Urinary bladder (tissue), 4 donors: ENCODE measurements around the gene NAA30. TPM values are rescaled to one million over a fixed set of nuclear protein-coding genes. Genes with fewer than 3 reads are reported as not detected.

ENCODE experiments used
- DNase-seq: peaks from one replicate; pipeline ENCODE4 v3.0.0-alpha.2; 2015; ENCODE audit errors: extremely low spot score
- H3K27ac ChIP-seq: one replicate; pipeline ENCODE4 v1.5.1; 2013; ENCODE audit warnings: low read depth, mild to moderate bottlenecking, moderate library complexity
- H3K36me3 ChIP-seq: one replicate; pipeline ENCODE4 v1.6.1; 2013; ENCODE audit warnings: mild to moderate bottlenecking, moderate library complexity; ENCODE audit not compliant: insufficient read depth
- H3K4me1 ChIP-seq: one replicate; pipeline ENCODE4 v1.6.1; 2013; ENCODE audit warnings: mild to moderate bottlenecking, moderate library complexity; ENCODE audit not compliant: insufficient read depth
- H3K4me3 ChIP-seq: one replicate; pipeline ENCODE4 v1.5.1; 2013; ENCODE audit warnings: low read depth, low read length
- WGBS: extraction: QIAGEN DNeasy Blood & Tissue Kit; methylation state at CpG from one replicate; pipeline ENCODE4 v1.1.7; 2013; 5-methylcytosine and 5-hydroxymethylcytosine counted together
- polyA plus RNA-seq: library from polyadenylated mRNA; stranded (reverse); fragments of 200-250 nt; gene quantifications from one replicate; pipeline ENCODE4 v1.2.3, GENCODE V29; 2013
- total RNA-seq: library from RNA; depleted of rRNA; stranded (reverse); fragments of >200 nt; gene quantifications from one replicate; pipeline ENCODE4 v1.2.3, GENCODE V29; 2014
- donor health status: healthy with polysubstance abuse.
- donor health status: healthy.

Gene NAA30
- total and polyA plus RNA-seq, 2 donors, result 10.3 to 40.9 TPM

DNA sequence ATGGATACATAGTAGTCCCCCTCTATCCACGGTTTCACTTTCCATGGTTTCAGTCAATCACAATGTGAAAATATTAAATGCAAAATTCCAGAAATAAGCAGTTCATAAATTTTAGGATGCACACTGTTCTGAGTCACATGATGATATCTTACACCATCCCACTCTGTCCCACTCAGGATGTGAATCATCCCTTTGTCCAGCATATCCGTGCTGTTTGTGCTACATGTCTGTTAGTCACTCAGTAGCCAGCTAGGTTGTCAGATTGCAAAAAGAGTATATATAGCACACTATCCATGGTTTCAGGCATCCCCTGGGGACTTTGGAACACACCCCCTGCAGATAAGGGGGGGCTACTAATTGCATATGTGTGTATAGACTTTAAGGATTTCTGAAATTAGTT lies 8.1 kb upstream of the NAA30 start:
- no peak overlapping the region for H3K27ac ChIP-seq
- H3K4me3 ChIP-seq, result no peak overlapping the region
- 77% methylated on average over 2 of the region's 2 CpGs for WGBS
- DNase-seq, result no peak
- no peaks in the 10 kb centered on the region for H3K36me3 ChIP-seq
- H3K4me1 ChIP-seq, result no peaks in the 10 kb centered on the region

DNA sequence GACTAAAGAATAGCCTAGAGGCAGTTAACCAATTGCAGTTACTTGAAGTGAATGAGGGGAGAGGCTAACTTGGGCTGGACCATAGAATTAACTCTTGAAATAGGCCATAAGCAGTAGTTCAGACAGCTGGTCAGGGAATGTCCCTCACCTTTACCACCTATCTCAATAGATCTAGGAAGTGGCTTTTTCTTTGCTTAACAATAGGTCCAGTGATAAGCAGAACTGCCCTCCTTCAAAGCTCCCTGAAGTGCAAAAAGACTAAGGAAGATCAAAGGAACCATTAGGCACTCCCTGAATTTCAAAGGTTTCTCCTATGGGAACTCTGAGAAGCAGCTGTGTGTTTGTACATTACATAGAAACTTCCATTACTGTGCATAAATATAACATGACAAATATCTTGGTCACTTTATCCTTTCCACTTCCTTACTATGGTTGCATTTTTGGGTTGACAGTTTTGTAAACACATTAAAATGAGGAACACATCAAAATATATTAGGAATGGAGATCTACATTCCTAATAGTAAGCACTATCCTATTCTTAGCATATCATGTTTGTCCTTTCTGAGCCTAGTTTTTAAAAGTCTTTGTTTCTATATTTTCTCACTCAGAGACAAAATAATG lies 7.2 kb upstream of the NAA30 start:
- H3K4me3 ChIP-seq, result no peak overlapping the region
- H3K4me1 ChIP-seq, result no peaks in the 10 kb centered on the region
- no peak for DNase-seq
- no peak overlapping the region for H3K27ac ChIP-seq
- no peaks in the 10 kb centered on the region for H3K36me3 ChIP-seq

DNA sequence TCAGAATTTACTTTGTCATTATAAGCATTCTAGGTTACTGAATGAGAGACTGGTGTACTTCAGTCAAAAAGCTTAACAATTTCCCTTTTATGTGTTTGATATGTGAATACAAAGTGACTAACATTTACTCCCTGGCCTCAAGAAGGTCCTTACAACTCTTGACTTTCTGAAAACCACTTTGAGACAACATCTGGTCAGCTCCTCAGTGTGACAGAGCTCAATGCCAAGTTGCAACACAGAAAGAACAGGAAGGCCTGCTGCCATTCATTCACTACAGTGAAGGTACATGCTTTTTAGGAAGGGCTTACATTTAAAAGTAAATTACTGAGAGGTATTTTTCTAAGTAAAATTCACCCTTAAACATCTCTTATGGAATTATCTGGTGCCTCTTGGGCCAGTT lies 2.3 kb upstream of the NAA30 start:
- DNase-seq, result no peak

DNA sequence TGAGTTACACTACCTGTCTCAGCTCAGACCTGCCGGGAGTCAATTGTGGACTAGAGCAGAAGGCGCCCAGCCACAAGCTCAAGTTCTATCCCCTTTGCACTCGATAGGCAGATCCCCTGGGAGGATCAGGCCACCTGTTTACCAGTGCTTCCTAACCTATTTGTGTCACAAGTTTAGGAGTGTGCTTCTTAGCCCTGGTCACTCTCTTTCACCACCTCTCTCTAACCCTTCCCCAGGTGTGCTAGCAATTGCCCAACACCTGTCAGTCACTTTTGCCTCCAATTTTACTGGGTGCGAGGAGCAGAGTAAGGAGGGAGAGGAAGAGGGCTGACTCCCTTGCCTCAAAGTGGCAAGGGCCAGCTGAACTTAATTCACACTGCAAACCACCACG lies 745 bp upstream of the NAA30 start:
- peak overlapping the region; percentile 96 for H3K4me3 ChIP-seq
- peak; percentile 8 for DNase-seq
- H3K36me3 ChIP-seq, result no peaks in the 10 kb centered on the region
- 42% methylated on average over 5 of the region's 5 CpGs for WGBS
- peak overlapping the region; percentile 70 for H3K27ac ChIP-seq
- no peaks in the 10 kb centered on the region for H3K4me1 ChIP-seq

More for the DNA sequence above, 2.3 kb upstream of the NAA30 start:
- Histone ChIP-seq H3K36me3 (no peaks in the 10 kb centered on the region), H3K27ac (no peak overlapping the region), H3K4me3 (no peak overlapping the region), H3K4me1 (no peaks in the 10 kb centered on the region)

DNA sequence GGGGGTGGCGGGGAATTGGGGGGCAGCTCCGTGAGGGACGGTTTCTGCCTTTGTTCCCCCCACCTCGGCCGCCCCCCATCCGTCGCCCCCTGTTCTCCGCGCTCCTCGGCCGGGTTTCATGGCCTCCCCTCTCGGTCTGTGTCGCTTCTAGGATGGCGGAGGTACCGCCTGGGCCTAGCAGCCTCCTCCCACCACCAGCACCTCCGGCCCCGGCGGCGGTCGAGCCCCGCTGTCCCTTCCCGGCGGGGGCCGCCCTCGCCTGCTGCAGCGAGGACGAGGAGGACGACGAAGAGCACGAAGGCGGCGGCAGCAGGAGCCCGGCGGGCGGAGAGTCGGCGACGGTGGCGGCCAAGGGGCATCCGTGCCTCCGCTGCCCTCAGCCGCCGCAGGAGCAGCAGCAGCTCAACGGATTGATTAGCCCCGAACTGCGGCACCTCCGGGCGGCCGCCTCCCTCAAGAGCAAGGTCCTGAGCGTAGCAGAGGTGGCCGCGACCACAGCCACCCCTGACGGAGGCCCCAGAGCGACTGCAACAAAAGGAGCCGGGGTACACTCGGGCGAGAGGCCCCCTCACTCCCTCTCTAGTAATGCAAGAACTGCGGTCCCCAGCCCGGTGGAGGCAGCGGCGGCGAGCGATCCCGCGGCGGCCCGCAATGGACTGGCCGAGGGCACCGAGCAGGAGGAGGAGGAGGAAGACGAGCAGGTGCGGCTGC lies 575 bp downstream of the NAA30 start:
- H3K27ac ChIP-seq, result peak overlapping the region; percentile 60
- H3K36me3 ChIP-seq, result no peaks in the 10 kb centered on the region
- WGBS, result under 1% methylated on average over 71 of the region's 71 CpGs
- peak overlapping the region; percentile 96 for H3K4me3 ChIP-seq
- H3K4me1 ChIP-seq, result no peaks in the 10 kb centered on the region
- DNase-seq, result no peak

DNA sequence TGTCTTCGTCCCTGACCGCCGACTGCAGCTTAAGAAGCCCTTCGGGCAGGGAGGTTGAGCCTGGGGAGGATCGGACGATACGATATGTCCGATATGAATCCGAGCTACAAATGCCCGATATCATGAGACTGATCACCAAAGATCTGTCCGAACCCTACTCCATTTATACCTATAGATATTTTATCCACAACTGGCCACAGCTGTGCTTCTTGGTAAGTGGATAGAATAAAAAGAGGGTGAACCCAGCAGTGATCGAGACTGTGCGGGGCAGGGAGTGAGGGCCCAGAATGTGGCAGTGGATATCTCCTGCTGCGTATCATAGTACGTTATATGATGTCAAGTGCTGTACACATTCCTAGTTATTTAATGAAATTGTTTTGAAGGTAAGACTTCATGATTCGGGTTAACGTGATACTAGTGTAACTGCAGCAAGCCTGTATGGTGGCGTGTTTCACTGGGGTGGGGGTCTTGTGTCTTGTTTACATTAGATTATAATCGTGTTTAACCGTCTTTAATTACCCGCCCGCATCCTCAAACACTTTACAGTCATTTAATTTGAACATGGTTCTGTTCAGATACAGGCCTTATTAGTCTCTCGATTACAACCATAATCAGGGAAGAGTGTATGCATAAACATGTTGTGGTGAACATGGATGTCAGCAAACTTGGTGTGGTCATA lies 1.3 kb downstream of the NAA30 start:
- Histone ChIP-seq H3K27ac (no peak overlapping the region), H3K4me3 (peak overlapping the region; percentile 96), H3K36me3 (no peaks in the 10 kb centered on the region), H3K4me1 (no peaks in the 10 kb centered on the region)
- 16% methylated on average over 23 of the region's 23 CpGs for WGBS
- no peak for DNase-seq

DNA sequence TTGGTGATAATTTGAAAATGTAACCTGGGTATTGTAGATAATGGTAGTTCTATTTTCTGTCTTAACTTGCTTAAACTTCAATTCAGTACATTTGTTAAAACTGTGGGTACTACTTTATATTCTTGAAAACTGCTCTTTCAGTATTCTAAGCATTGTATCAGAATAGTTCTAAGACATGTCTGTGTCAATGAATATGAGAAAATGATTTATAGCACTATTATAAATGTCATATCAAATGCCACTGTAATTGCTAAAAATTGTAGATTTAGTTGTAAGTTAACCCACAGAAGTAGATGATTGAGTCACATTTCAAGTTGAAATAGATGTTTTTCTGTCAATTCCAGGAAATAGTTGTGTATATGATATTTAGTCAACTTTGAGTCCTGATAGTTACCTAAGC lies 2.4 kb downstream of the NAA30 start:
- Histone ChIP-seq H3K27ac (no peak overlapping the region), H3K36me3 (no peaks in the 10 kb centered on the region), H3K4me3 (no peak overlapping the region), H3K4me1 (no peaks in the 10 kb centered on the region)
- no peak for DNase-seq

DNA sequence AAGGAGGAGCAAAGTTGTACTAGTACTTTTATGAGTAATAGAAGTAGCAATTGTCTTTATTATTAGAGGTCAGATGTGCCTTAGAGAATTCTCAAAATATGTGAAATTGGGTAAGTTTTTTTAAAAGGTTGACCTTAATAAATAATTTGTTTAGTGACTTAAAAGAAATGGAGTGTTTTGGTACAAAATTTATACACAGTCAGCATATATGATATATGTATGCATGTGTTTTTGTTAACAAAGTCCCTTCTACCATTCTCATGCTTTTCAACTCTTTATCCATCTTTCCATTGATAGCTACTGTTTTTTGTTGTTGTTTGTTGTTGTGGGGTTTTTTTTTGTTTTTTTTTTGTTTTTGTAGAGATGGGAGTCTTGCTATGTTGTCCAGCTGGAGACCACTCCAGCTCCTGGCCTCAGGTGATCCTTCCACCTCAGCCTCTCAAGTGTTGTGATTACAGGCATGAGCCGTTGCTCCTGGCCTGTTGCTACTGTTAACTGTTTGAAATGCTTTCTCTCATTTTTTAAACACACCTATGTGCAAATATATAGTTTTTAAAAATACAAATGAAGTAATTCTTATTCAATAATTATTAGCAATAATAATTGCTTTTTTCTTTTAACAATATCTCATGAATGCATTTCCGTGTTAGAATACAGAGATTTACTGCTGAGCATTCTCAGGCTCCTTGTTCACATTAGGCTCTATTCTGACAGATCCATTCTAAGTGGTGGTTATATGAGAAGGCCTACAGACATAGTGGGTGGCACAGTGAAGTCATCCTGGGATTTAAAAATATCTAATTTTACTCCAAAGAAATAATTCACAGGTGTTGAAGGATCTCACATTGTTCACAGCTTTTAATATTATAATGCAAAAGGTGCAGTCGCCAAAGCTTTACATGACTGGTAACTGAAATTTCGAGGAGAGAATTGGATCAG lies 10.4 kb downstream of the NAA30 start:
- WGBS, result 86% methylated on average over 4 of the region's 4 CpGs
- no peak overlapping the region for H3K27ac ChIP-seq
- no peak for DNase-seq
- H3K36me3 ChIP-seq, result no peaks in the 10 kb centered on the region
- H3K4me3 ChIP-seq, result no peak overlapping the region
- H3K4me1 ChIP-seq, result no peaks in the 10 kb centered on the region

DNA sequence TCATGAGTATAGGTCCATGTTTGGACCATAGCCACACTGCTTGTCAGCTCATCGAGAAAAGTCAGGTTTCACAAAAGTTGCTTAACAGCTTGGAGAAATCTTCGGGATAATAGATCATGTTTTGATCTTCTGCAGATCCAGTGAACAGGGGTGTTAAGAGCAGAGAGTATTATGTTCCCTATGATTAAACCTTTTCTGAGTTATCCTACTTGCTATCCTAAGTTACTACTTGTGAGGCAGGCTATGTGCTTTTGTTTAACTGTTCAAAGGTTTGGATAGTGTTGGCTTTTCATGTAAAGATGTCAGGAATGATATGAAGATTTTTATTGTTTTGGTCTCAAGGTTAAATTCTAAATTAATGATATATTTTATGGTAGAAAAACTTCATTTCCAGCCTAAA lies 11.1 kb downstream of the NAA30 start:
- H3K36me3 ChIP-seq, result no peaks in the 10 kb centered on the region
- DNase-seq, result no peak
- H3K27ac ChIP-seq, result no peak overlapping the region
- 49% methylated on average over 2 of the region's 2 CpGs for WGBS
- no peak overlapping the region for H3K4me3 ChIP-seq
- no peaks in the 10 kb centered on the region for H3K4me1 ChIP-seq

DNA sequence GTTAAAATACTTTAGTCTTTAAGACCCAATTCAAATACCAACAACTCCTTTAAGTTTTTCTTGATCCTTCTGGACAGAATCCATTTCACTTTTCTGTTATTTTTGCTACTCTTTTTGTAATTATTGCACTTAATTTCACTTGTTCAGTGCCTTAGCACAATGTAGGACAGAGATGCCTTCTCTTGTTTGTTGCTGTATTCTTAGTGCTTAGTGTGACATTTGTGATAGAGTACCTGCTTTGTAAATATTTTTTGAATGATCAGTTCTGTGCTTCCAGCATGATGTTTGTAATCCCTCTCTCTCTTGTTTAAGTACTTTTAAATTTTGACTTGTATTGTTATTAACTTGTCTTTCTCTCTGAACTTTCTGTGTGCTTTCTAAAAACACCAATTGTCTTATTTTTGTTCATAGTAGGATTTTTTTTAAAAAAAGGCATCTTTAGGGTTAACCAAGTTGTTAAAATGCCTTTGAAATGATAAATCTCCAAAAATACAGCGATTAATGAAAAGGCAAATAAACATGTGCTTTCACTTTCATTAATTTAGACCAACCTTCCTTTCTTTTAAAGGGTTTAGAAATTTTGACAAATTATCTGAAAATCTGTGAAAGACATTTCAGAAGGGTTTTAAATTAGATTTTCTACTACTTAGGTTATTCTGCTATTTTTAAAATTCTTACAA lies 11.9 kb downstream of the NAA30 start:
- Histone ChIP-seq H3K4me3 (no peak overlapping the region), H3K36me3 (no peaks in the 10 kb centered on the region), H3K4me1 (no peaks in the 10 kb centered on the region), H3K27ac (no peak overlapping the region)
- 53% methylated on average over 1 of the region's 1 CpG for WGBS
- no peak for DNase-seq

DNA sequence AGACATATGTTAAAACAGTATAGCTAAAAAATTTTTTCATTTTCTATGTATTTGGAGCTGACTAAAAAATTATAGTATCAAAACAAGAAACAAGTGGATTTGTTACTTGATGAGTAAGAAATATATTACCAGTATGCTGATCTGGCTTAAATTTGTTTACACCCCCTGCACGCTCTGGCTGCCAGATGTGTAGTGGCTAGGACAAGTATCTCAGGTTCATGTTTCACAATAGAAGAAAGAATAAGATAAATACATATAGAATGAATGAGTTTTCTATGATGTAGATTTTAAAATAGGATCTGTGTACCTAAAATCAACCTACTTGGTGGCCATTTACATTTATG lies 13.1 kb downstream of the NAA30 start:
- Histone ChIP-seq H3K4me1 (no peaks in the 10 kb centered on the region), H3K27ac (no peak overlapping the region), H3K36me3 (no peaks in the 10 kb centered on the region), H3K4me3 (no peak overlapping the region)
- WGBS, result 93% methylated on average over 1 of the region's 1 CpG
- no peak for DNase-seq

DNA sequence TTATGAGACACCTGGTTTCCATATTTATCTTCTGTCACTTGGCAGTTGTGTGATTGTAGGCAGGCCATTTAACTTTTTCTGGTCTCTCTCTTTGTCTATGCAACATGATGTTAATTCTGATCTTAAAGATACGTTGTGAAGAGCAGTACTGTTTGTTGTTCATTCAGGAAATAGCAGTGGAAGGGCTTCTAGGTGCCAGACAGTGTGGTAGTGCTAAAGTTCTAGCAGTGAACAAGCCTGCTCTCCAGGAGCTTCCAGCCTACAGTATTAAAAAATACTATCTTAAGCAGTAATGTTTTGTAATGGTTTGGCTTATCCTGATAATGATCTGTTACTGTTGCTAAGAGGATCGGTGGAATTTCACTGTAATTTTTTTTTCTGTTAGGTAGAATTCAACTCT lies 15.2 kb downstream of the NAA30 start:
- DNase-seq, result no peak
- Histone ChIP-seq H3K4me1 (no peaks in the 10 kb centered on the region), H3K27ac (no peak overlapping the region), H3K36me3 (peaks cover 3% of the 10 kb centered on the region), H3K4me3 (no peak overlapping the region)
- 65% methylated on average over 2 of the region's 2 CpGs for WGBS

DNA sequence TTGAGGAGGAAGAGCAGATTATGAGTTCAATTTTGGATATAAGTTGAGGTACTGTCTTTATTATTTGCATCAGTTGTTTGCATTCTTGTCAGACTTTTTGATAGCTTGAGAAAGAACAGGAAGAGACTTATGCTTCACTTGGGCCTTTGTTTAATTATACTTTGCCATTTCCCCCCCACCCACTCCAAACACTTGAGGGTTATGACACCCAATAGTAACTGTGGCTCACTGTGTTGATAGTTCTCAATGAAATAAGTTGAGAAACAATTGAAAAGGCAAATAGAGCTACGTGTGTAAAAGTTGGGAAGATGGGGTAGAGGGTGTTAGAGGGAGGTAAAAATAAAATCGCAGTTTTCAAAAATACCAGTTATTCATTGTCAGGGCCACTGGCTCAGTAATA lies 17.7 kb downstream of the NAA30 start:
- 95% methylated on average over 2 of the region's 2 CpGs for WGBS
- Histone ChIP-seq H3K4me1 (no peaks in the 10 kb centered on the region), H3K36me3 (peaks cover 3% of the 10 kb centered on the region)

More for the DNA sequence above, 17.7 kb downstream of the NAA30 start:
- H3K27ac ChIP-seq, result no peak overlapping the region
- no peak overlapping the region for H3K4me3 ChIP-seq
- no peak for DNase-seq
